GM19351 (cell line): ENCODE measurements around the gene ODF2L.
A peak's percentile ranks its signal among the peaks of the same experiment; 100 is the strongest.
"Not testable (repeated sequence)": the region's sequence is repeated elsewhere in the genome, so short reads cannot be mapped to it uniquely, and the experiment has no call there.

Source experiments
- ATAC-seq: cut with Tn5 transposase; IDR thresholded peaks from one replicate; pipeline ENCODE4 v1.9.1; 2021; ENCODE audit warnings: mild to moderate bottlenecking, moderate library complexity; ENCODE audit not compliant: unreplicated experiment

The ODF2L gene

GRCh38 chr1:86387916-86388627 lies 8.1 kb downstream of the ODF2L start:
- no peak for ATAC-seq

GRCh38 chr1:86382878-86383277 lies 13.2 kb downstream of the ODF2L start:
- ATAC-seq, result peak; percentile 55

DNA sequence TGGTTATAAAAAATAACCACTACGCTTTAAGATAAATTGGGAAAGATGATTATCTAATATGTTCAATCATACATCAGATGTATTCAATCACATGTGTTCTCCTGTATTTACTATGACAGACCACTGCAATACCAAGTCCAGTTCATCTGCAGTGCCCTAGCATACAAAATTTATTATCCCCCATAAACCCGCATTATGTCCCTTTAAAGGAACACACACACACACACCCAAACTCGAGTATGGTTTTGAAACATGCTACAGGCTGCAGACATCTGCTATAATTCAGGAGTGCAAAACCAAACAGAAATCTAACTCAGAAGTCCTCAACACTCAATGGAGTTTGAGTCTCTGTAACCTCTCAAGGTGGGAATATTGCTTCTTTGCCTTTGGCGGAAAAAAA lies 14.9 kb downstream of the ODF2L start:
- no peak for ATAC-seq

DNA sequence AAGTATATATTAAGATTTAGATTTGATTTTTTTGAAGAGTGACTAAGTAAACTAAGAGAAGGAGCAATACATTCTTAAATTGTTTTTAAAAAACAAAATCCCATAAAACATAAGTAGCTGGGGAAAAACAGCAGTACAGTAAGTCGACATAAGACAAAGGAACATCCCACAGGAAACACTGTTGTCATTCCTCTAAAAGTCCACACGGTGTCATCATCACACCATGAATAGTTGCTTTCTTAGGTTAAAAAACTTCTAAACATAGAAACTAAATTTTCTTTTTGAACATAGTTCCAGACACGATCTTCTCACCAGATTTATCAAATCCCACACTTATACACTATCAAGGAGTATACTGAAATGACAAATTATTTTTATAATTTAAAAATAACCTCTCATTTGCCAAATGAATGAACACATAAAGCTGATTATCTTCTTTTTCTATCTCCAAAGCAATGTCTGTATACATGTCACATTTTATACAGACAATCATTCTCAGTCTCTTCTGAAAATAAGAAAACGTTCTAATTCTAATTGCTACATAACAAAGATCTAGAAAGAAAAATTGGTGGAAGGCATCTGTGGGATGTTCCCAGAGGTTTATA lies 15.8 kb downstream of the ODF2L start:
- ATAC-seq, result peak; percentile 81

DNA sequence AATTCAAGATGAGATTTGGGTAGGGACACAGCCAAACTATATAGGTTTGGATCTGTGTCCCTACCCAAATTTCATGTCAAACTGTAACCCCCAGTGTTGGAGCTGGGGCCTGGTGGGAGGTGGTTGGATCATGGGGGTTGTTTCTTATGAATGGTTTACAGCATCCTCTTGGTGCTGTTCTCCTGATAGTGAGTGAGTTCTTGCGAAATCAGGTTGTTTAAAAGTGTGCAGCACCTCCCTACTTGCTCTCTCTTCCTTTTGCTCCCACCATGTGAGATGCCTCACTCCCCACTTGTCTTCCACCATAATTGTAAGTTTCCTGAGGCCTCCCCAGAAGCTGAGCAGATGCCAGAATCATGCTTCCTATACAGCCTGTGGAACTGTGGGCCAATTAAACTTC lies 17.3 kb downstream of the ODF2L start:
- ATAC-seq, result no peak

GRCh38 chr1:86377341-86377740 lies 18.8 kb downstream of the ODF2L start:
- ATAC-seq, result no peak

DNA sequence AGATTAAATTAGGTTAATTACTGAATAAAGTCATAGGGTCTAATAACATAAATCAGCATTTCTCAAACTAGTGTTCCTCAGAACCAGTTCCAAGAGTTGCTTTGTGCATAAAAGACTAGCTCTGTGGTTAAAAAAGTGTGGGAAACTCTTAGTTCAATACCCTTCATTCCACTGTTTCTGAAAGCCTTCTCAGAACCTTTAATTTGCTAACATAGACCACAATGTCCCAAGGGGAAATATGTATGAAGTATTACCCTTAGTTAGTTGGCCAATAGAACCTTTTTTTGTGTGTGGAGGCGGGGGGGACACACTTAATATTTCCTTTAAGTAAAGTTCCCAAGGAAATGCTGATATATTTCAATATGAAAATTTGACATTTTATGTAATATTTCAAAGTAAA lies 20.4 kb downstream of the ODF2L start:
- ATAC-seq, result no peak

DNA sequence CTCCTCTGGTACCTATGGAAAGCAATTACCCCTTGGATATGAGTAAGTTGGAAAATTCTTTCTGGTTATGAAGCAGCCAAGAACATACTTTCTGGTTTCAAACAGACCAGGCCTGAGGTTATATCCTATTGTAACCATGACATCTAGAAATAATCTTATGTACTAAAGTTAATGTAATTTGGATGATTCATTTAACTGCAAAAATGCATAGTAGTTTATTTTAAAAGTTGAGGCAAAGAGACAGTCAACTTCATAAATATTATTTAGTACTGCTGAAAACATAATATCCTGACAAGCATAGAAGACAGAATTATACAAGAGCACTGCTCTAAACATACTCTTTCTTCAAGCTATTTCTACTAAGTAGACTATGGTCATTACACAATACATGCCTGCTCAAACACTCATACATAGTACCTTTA lies 25.5 kb downstream of the ODF2L start:
- ATAC-seq, result no peak

DNA sequence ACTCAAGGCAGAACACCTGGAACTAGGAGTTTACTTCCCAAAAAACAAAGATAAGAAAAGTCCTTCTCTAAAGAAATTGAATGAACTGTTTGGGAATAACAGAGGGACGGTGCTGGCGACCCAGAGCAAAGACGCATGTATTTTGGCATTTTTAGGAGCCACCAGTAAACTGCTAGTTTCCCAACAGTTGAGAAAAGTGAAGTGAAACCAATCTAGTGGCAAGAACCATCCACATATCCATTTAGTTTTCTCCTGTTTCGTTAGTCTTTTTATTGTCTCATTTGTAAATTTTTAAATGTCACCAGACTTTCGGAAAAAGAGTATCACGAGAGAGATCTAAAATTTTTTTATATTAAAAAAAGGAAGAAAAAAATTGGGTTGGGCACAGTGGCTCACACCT lies 30.2 kb downstream of the ODF2L start:
- ATAC-seq, result no peak

GRCh38 chr1:86362807-86363206 lies 33.3 kb downstream of the ODF2L start:
- ATAC-seq, result no peak

GRCh38 chr1:86357796-86358195 lies 38.3 kb downstream of the ODF2L start:
- ATAC-seq, result no peak

GRCh38 chr1:86356247-86356646 lies 39.9 kb downstream of the ODF2L start:
- no peak for ATAC-seq

DNA sequence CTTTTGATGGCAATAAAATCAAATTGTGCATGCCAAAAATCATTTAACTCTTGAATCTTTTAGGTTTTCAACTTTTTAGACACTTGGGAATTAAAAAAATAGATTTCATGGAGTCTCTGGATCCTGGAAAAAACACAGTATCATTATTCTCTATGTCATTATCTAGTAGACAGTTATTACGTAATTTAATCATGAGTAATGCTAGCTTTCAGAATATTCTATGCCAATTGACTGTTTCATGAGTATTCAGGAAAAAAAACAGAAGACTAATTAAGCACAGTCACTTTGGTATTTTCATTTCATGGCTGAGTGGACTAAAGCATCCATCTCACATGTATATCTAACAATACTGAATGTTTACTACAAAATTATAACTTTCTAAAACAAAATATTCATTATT lies 44.0 kb downstream of the ODF2L start:
- no peak for ATAC-seq

DNA sequence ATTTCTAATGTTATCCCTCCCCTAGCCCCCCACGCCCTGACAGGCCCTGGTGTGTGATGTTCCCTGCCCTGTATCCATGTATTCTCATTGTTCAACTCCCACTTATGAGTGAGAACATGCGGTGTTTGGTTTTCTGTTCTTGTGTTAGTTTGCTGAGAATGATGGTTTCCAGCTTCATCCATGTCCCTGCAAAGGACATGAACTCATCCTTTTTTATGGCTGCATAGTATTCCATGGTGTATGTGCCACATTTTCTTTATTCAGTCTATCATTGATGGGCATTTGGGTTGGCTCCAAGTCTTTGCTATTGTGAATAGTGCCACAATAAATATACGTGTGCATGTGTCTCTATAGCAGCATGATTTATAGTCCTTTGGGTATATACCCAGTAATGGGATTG lies 45.9 kb downstream of the ODF2L start:
- ATAC-seq, result not testable (repeated sequence)

GRCh38 chr1:86346388-86346787 lies 49.7 kb downstream of the ODF2L start:
- no peak for ATAC-seq

DNA sequence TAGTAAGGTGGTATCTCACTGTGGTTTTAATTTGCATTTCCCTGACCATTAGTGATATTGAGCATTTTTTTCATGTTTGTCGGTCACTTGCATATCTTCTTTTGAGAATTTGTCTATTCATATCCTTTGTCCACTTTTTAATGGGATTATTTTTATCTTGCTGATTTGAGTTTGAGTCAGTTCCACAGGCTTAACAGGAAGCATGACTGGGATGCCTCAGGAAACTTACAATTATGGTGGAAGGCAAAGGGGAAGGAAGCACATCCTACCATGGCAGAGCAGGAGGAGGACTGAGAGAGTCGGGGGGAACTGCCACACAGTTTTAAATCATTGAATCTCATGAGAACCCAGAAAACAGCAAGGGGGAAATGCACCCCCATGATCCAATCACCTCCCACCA lies 51.1 kb downstream of the ODF2L start:
- ATAC-seq, result no peak

GRCh38 chr1:86339906-86340305 lies 56.2 kb downstream of the ODF2L start:
- ATAC-seq, result no peak

- ATAC-seq, result no peak
Observed at GRCh38 chr1:86339014-86339812, 56.9 kb downstream of the ODF2L start.

GRCh38 chr1:86335916-86336315 lies 60.2 kb downstream of the ODF2L start:
- no peak for ATAC-seq

- no peak for ATAC-seq
Observed at GRCh38 chr1:86325264-86325663, 70.9 kb downstream of the ODF2L start.

DNA sequence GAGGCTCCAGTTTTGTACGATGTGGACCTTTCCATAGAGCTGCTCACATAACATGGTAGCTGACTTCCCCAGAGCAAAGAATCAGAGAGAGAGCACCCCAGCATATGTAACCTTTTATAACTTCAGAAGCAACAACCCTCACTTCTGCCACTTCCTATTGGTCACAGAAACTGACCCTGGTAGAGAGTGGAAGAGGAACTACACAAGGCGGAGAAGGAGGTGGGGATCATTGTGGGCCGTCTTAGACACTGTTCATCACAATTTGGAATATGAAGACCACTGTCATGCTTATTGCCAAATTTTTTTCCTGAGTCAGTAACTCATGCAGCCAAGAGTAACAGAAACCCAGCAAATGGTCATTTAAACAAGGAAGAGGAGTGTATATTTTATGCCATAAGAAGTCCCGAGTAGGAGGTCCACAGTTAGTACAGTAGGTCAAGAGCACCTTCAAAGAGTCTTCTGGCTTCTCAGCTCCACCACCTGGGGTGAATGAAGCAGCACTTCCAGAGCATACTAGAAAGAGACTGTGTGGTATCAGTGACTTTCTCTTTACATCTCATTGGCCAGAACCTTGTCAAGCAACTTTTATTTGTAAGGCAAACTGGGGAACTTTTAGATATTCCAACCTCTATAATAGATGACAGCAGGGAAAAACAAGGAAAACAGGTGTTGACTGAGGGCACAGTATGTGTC lies 71.8 kb downstream of the ODF2L start:
- no peak for ATAC-seq
